GM21390 (cell line): Measurements from ENCODE around the gene THADA.

ENCODE experiments used
- ATAC-seq: cut with Tn5 transposase; IDR thresholded peaks from one replicate; pipeline ENCODE4 v1.9.1; 2021; ENCODE audit not compliant: unreplicated experiment

THADA gene

DNA sequence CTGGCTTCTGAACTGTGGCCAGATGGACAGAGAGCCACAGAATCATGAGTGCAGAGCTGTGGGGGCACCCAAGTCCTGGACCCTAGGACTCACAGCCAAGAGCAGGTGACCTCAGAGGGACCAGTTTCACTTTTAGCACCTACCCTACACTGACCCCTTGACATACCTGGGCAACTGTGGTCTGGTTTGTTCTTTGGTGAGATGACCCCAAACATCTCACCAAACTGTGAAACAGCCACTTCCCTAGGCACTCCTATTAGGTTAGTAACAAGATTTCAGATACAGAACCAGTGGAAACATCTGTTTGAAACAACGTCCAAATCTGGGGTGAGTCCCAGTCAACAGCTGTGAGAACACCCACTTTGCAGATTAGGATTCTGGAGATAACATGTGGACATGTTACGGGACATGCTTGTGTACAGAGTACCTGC, 367.5 kb downstream of the THADA start:
- ATAC-seq, result no peak

DNA sequence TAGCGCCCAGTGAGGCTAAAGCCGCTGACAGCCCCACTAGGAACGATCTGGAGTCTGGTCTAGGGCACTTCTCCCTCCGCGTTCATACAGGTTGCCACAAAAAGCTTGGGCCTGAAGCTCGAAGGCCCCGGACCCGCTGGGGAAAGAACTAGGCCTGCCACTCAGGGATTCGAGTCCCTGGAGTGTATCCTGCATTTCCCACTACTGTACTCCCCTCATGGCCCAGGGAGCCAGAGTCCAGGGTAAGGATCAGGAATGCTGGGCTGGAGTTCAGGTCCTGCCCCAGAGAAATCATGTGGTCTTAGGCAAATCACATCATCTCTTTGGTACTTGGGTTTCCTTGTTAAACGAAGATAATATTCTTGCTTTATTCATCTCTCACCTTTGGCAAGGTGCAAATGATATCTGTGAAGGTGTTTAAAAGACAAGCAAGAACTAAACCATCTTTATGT, 368.0 kb downstream of the THADA start:
- ATAC-seq, result peak; percentile 2

DNA sequence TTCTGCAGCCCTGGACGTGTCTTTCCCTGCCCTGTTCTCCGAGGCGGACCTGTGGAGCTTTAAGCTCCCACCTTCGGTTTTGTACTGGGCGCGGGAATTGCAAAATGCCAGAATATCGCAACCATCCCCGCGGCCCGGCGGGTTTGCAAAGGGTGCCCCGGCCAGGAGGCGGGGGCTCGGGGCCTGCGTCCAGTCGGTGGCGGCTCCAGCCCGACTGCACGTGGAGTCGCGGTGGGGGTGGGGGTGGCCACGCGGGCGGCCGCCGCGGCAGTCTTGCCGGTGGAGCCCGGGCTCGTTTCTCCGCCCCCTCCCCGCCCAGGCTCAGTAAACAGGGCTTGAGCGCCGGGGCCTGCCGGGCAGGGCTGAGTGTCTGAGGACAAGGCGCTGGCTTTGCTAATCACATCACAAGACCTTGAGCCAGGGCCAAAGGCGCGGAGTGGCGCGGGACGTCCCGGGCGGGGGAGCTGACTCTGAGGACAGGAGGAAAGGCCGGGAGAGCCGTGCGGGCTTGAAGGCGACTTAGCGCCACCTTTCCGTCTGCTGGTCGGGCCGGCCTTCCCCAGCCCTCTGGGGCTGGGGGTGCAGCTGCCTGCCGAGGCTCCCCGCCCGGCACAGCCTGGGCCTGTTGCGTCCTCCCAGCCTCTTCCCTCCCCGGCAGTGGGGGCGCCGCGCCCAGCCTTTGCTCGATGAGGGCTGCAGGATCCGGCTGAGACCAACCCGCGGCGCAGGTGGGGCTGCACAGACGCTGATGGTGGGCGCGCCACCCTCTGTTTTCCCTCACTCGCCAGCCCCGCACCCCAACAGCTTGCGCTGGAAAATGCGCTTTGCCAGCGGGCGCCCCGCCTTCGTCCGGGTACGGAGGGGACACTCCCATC, 368.6 kb downstream of the THADA start:
- peak; percentile 24 for ATAC-seq

DNA sequence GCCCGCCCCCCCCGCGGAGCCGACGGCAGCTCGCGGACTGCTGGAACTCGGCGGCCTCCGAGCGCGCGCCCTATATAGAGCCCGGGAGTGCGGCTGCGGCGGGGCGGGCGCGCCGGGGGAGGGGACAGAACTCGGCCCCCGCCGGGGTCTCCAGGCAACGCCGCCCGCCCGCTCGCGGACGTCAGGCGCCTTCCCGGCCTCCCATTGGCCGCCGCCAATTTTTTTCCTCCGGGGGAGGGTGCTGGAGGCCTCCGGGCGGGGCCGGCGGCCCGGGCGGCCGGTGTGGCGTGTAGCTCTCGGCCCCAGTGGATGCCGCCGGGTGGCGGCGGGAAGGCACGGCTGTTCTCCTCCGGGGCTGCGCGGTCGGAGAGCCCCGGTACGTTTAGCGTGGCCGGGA, 369.3 kb downstream of the THADA start, which contains the start of gene ZFP36L2:
Gene ZFP36L2 (minus strand): TSS at position 49 of the 397 bp plus-strand sequence. CDS start 291 bp downstream, outside the sequence.
- peak; percentile 49 for ATAC-seq

DNA sequence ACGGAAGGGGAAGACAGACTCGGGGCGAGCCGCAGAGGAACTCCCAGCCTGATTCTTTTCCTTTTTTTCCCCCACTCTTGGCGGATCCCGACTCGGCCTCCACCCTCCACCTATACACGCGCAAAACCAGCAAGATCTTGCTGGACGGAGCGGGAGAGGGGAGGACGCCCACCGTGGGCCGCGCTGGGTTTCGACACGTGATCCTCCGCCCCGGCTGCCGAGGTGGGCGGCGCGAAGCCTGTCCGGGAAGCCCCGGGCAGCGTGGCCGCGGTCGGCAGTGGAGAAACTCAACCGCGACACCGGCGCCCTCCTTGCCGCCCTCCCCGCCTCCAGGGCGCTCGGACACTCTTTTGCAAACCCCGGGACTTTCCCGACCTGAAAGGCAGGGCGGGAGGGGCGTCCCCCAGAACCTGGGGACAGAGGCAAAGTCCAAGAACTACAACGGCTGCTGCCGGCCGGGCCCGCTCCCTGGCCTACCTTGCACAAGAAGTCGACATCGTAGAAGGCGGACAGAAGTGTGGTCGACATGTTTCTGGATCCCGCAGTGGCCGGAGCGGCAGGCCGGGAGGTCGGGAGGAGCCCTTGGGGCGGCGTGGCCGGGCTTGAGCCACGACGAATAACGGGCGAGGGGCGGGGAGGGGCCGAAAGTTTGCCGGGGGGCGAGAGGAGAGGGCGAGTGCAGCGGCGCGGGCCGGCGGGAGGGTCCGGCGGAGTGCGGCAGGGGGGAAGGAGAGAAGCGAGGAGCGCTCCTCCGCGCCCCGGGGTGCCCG, 369.9 kb downstream of the THADA start:
- ATAC-seq, result peak; percentile 21

DNA sequence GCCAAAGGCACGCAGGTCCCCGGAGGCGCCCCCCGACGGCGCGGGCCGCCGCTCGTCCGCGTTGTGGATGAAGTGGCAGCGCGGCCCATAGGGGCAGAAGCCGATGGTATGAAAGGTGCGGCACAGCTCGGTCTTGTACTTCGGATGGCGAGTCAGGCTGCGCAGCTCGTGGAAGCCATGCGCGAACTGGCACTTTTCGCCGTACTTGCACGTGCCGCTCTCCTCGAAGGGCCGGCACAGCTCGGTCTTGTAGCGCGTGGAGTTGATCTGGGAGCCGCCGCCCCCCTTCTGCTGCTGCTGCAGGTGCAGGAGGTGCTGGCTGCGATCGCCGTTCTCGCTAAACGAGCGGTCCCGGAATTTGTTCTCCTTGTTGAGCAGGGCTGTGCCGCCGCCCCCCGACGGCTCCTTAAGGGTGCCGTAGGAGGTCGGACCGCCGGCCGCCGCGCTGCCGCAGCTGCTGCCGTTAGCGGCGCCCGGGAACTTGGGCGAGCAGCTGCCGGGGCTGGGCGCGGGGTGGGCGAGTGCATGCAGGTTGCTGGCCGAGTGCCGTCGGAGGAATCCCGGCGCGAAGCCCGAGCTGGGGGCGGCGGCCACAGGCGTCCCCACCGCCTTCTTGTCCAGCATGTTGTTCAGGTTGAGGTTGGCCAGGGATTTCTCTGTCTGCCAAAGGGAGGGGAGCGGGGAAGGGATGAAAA, 370.6 kb downstream of the THADA start:
- no peak for ATAC-seq

DNA sequence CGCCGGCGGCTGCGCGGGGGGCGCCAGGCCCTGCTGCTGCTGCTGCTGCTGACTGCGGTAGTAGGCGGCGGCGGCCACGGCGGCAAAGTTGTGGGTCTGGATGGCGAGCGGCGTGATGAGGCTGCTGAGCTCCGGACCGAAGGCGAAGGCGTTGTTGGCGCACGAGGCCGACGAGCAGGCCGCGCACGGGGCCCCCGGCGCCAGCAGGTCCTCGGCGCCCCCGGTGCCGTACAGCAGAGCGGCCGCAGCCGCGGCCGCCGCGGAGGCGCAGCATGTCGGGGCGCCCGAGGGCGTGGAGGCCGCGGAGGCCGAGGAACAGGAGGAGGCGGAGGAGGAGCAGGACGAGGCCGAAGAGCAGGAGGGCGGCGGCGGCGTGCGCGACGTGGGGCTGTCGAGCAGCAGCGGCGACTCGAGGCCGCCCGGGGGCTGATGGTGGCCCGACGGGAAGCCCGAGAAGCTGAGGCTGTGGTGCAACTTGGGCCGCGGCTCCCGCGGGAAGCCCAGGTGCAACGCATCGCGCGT, 371.2 kb downstream of the THADA start:
- ATAC-seq, result no peak

DNA sequence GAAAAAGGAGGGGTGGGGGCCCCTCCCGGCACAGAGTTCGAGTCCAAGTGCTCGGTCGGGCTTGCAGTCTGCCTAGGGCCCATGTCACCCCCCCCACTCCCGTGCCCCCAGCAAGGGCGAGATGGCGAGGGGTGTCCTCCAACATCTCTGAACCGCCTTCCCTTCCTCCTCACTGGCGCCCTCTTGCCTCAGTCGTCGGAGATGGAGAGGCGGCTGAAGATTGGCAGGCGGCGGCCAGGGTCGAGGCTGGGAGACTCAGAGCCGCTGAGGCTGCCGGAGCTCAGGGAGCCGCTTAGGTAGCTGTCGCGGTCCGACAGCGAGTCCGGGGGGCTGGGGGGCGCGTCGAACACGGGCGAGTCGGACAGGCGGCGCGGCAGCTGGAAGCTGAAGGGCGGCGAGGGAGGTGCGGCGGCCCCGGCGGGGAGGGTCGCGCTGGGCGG, 371.7 kb downstream of the THADA start:
- ATAC-seq, result no peak

DNA sequence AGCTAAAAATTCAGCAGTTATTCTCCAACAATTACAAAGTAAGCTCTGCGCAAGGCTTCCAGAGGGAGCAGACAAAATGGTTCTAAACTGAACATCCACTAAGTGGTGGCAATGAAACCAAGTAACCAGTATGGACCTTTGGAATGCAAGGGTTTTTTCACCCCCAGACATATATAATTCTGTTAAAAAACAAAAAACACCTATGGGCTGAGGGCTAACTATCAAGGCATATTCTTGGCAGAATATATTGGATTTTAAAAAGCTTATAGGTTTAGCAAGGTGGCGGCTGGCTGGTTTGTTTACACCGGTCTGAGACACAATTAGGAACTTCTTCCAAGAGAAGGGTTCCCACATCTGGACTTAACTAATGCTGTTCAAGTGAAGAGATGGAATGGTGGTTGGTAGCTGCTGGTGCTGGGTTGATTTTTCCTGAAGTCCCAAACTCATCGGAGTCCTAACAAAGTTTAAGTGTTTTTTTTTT, 372.3 kb downstream of the THADA start:
- ATAC-seq, result no peak

DNA sequence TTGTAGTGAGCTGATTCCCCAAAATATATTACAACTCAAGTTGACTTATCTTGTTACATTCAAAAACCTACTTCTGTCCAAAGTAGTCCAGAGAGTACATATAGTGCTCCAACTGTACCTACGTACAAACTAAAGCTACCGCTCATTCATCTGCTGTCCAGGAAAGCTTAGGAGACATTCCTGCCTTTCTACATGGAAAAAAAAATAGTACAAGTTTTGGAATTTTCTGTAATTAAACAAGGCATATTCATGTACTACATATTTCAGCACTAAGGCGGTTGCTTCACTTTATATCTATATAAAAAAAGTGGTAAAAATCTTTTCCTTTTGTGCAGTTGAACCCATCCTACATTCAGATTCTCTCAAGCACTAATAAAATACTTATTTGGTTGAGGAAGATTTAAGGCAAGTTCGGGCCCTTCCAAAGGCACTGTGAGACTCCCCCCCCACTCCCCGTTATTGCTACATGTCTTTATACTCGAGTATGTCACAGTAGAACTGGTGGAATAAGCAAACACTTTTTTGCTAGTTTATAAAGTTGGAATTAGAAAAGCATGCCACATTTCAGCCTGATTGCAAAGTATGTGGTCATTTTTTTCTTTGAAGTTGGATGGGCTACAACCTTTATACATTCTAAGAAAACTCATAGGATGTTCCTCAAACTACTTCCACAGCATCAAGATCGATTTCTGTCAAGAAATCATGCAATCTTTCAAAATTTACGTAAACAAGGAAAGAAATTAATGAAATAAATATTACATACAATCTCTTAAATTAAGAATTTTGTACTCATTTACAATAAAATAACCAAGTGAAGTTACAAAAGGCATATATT, 373.1 kb downstream of the THADA start:
- no peak for ATAC-seq

DNA sequence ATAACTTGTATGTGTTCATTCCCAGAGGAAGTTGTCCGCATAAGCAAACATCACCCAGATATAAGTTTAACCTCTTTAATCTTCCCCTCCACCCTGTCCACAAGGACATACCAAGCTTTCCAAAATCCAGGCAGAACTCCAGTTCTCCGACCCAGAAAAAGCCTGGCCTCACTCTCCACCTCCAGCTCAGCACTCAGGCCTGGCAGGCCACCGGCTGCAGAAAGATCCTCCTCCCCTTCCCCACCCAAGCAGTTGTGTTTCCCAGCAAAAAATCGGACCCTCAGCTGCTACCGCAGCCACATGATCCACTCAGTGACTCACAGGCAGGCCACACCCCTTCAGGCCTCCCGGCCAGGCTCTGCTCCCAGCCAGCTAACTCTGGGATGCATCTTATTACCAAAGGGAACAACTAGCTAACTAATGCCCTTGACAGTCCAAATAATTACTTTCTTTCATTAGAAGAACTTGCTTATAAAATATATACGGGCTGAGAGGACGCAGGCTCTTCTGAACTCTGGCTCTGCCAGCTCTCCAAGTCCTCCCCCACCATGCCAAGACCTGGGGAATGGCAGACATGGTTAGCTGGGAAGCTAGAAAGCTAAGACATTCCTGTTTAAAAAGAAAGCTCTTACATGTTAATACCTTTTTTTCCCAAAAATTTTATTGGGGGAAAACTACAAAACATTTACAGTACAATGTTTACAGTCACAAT, 373.9 kb downstream of the THADA start:
- ATAC-seq, result no peak

DNA sequence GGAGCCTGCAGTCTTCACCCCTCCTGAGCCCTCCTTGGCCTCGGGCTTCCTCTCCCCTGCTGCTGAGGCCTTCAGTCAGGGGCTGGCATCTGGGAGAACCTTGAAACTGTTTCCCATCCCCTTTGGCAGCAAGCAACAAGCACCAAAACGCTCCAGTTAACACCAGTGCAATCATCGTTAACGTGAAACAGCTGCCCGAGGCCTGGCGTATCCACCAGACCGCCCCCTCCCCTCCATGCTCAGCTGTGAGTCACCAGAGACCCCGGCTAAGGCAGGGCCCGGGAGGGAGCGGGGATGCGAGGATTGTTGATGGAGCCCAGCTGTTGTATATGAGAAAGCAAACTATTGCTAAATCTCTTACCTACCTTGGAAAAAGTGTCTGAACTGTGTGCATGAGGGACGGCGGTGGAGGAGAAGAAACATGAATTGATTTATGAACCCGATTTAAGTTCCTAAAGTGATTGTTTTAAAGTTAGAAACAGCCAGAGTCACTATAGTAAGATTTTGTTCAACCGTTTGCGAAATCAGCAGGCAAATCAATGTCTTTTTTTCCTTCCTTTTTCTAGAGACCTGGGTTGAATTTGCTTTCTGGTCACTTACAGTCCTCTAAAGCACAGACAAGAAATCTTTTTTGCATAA, 374.6 kb downstream of the THADA start:
- ATAC-seq, result no peak

DNA sequence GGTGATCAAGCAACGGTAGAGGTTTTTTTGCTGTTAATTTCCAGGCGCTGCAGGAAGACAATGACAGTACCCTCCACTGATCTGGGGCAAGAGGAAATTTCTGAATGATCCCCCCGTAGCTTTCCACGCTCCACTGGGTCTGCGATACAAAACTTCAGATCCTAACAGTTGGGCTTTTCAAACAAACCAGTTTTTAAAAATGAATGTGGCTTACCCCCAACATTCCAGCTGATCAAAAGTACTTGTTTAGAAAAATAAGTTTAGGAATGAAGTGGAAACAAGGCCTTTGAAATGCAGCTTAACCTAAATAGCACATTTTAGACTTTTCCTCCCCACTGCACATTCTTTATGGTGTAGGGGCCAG, 375.1 kb downstream of the THADA start:
- no peak for ATAC-seq

DNA sequence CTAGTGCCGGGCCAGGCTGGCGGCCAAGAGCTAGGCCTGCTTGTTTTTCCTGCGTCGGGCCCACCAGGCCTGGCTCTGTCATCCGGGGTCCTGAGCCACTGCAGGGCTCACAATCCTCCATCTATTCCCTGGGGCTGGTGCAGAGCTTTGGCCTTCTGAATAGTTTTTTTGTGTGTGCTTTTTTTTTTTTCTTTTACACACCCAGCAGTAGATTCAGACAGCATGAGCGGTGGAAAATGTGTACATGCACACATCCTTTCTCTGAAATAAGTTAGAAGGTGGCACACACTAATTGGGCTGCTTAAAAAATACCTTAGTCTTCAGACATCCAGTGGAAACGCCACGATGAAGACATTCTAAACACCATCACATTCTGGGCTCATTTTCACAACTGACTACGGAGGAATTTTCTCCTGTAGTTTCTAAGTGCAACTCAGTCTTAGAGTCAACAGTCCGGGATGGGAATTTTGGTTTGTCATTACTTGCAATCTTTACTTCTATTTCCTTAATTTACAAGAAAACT, 375.5 kb downstream of the THADA start:
- no peak for ATAC-seq

DNA sequence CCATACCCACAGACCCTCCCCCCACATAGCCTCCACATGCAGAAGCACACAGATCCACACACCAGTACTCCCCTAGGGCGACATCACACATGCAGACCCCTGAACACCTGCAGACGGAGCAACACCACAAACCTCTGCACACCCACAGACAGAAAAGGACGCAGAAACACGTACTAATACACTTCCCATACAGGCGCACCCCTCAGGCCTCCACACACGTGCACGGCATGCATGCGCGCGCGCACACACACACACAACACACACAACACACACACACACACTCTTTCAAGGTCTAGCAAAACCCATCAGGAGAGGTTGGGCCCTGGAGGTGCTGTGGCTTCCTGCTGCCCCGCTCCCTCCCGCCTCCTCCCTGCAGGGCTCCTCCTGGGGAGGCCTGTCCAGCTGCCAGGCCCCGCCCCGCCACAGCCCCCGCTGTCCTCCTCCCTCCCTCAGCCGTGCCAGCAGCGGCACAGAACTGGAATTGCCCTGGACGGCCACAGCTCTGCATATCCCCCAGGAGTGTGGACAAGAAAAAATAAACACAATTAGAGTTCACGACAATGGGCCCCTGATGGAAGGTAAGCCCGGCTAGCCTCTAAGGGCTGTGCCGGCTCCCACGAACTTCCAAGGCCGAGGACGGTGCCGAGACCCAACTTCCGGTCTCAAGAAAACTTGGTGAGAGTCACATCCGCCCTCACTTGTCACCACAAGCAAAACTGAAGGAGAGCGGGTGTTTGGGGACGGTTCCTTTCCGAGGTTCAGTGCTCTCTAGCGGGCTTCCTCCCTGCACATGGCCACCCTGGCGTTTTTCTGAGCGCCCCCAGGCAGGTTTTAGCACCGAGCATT, 376.2 kb downstream of the THADA start:
- peak; percentile 52 for ATAC-seq

DNA sequence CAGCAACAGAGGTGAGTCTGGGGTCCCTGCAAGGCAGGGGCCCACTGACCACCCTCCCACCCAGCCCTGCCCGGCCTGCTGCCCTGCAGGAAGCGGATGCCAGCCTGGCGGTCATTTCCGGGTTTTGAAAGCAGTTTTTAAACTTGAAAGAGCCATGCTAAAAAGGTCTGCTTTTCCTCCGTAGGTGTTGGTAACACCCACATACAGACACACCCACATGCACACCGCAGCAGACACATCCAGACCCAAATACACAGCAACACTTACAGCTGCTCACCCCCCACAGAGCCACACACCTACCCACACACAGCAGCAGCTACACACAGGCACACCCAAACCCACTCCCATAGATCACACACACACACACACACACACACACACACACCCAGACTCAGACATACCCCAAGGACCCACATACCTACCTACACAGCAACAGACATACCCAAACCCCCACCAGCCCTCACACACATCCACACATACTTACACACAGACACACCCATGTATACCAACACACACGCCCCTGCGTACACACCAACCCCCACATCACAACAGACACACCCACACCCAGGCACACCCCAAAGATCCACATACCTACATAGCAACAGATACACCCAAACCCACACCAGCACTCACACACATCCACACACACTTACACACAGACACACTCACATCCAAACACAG, 377.0 kb downstream of the THADA start:
- ATAC-seq, result peak; percentile 31

DNA sequence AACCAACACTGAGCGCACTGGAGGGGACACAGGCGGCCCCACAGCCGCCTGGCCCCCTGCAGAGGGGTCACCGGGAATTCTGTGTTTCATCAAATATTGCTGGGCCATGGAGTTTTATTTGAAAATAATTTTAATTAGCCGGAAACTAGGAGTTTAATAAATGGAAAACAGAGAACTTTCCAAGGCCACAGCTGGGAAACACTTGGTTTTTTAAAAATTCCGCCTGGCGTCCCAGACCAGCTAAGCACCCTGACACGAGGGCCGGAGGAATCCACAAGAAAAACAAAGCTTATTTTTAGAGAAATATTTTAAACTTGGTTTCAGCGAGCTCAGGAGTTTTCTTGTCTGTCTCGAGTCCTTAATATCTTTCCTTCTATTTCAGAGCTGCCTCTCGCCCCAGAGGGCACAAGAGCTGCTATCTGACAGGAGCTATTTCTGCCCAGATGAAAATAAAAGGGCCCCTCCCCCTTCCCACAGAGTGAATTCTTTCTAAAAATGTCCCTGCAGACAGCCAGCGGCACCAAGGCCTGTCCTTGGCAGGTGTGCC, 377.6 kb downstream of the THADA start:
- no peak for ATAC-seq
